ENCODE data around the gene PTPRO.

PTPRO gene

GRCh38 chr12:15550793-15551192, 228.5 kb downstream of the PTPRO start:
- Histone ChIP-seq H3K4me2 (ENCODE audit: low read depth, low read length, poor library complexity, severe bottlenecking) (no peak overlapping the region), H3K36me3 (ENCODE audit: low read length) (no peaks in the 10 kb centered on the region), H3F3A (ENCODE audit: insufficient read depth) (no peaks in the 10 kb centered on the region), H4K20me1 (ENCODE audit: low read depth, low read length) (no peaks in the 10 kb centered on the region), H3K27me3 (ENCODE audit: low read length) (no peaks in the 10 kb centered on the region), H3K27ac (ENCODE audit: low read depth, low read length) (no peak overlapping the region), H3K4me3 (ENCODE audit: insufficient read depth, low read length, poor library complexity, severe bottlenecking) (no peak overlapping the region), H3K9ac (ENCODE audit: low read length) (no peak overlapping the region), H3K9me2 (replicated peaks; ENCODE audit: insufficient read depth, low read length) (no peaks in the 10 kb centered on the region), H2AFZ (ENCODE audit: low read depth, low read length, severe bottlenecking) (no peak overlapping the region), H3K79me2 (ENCODE audit: insufficient read depth, low read length) (no peaks in the 10 kb centered on the region), H3K9me3 (ENCODE audit: insufficient read depth, low read length) (no peaks in the 10 kb centered on the region)
- TF ChIP-seq, protein P1, sequence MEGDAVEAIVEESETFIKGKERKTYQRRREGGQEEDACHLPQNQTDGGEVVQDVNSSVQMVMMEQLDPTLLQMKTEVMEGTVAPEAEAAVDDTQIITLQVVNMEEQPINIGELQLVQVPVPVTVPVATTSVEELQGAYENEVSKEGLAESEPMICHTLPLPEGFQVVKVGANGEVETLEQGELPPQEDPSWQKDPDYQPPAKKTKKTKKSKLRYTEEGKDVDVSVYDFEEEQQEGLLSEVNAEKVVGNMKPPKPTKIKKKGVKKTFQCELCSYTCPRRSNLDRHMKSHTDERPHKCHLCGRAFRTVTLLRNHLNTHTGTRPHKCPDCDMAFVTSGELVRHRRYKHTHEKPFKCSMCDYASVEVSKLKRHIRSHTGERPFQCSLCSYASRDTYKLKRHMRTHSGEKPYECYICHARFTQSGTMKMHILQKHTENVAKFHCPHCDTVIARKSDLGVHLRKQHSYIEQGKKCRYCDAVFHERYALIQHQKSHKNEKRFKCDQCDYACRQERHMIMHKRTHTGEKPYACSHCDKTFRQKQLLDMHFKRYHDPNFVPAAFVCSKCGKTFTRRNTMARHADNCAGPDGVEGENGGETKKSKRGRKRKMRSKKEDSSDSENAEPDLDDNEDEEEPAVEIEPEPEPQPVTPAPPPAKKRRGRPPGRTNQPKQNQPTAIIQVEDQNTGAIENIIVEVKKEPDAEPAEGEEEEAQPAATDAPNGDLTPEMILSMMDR (IDR thresholded peaks at IDR 0.05; ENCODE audit: insufficient read depth, low read length, poor library complexity, severe bottlenecking) = no peak
- no peak for TF ChIP-seq EZH2phosphoT487 (conservative IDR thresholded peaks at IDR 0.05; ENCODE audit: low read length)

GRCh38 chr12:15555446-15555845, 233.1 kb downstream of the PTPRO start:
- H4K20me1 ChIP-seq (ENCODE audit: low read depth, low read length) = no peaks in the 10 kb centered on the region
- no peak for TF ChIP-seq EZH2phosphoT487 (conservative IDR thresholded peaks at IDR 0.05; ENCODE audit: low read length)
- TF ChIP-seq, protein P1 (IDR thresholded peaks at IDR 0.05; ENCODE audit: insufficient read depth, low read length, poor library complexity, severe bottlenecking) = no peak
- no peaks in the 10 kb centered on the region for H3F3A ChIP-seq (ENCODE audit: insufficient read depth)
- H3K9me3 ChIP-seq (ENCODE audit: insufficient read depth, low read length) = no peaks in the 10 kb centered on the region
- no peaks in the 10 kb centered on the region for H3K9me2 ChIP-seq (replicated peaks; ENCODE audit: insufficient read depth, low read length)
- no peak overlapping the region for H3K4me3 ChIP-seq (ENCODE audit: insufficient read depth, low read length, poor library complexity, severe bottlenecking)
- no peak overlapping the region for H3K9ac ChIP-seq (ENCODE audit: low read length)
- no peak overlapping the region for H3K27ac ChIP-seq (ENCODE audit: low read depth, low read length)
- H3K27me3 ChIP-seq (ENCODE audit: low read length) = no peaks in the 10 kb centered on the region
- H3K79me2 ChIP-seq (ENCODE audit: insufficient read depth, low read length) = no peaks in the 10 kb centered on the region
- H2AFZ ChIP-seq (ENCODE audit: low read depth, low read length, severe bottlenecking) = no peak overlapping the region
- no peak overlapping the region for H3K4me2 ChIP-seq (ENCODE audit: low read depth, low read length, poor library complexity, severe bottlenecking)
- H3K36me3 ChIP-seq (ENCODE audit: low read length) = no peaks in the 10 kb centered on the region

- Histone ChIP-seq H3K27ac (ENCODE audit: low read depth, low read length) (no peak overlapping the region), H4K20me1 (ENCODE audit: low read depth, low read length) (no peaks in the 10 kb centered on the region), H3K36me3 (ENCODE audit: low read length) (no peaks in the 10 kb centered on the region), H3K9me3 (ENCODE audit: insufficient read depth, low read length) (no peaks in the 10 kb centered on the region), H3K4me3 (ENCODE audit: insufficient read depth, low read length, poor library complexity, severe bottlenecking) (no peak overlapping the region), H2AFZ (ENCODE audit: low read depth, low read length, severe bottlenecking) (no peak overlapping the region), H3K9me2 (replicated peaks; ENCODE audit: insufficient read depth, low read length) (no peaks in the 10 kb centered on the region), H3K79me2 (ENCODE audit: insufficient read depth, low read length) (no peaks in the 10 kb centered on the region), H3K27me3 (ENCODE audit: low read length) (no peaks in the 10 kb centered on the region), H3K4me2 (ENCODE audit: low read depth, low read length, poor library complexity, severe bottlenecking) (no peak overlapping the region), H3K9ac (ENCODE audit: low read length) (no peak overlapping the region), H3F3A (ENCODE audit: insufficient read depth) (no peaks in the 10 kb centered on the region)
- no peak for TF ChIP-seq EZH2phosphoT487 (conservative IDR thresholded peaks at IDR 0.05; ENCODE audit: low read length)
- TF ChIP-seq, protein P1 (IDR thresholded peaks at IDR 0.05; ENCODE audit: insufficient read depth, low read length, poor library complexity, severe bottlenecking) = no peak
These were observed 234.2 kb downstream of the PTPRO start for GRCh38 chr12:15556411-15557102.
